NCI-H82 treated with DMSO at 0.1 percent for 48 hours (cell line): ENCODE data around the gene TOR1AIP2.
"Not testable (repeated sequence)": the region's sequence is repeated elsewhere in the genome, so short reads cannot be mapped to it uniquely, and the experiment has no call there.

ENCODE experiments used
- DNase-seq: peaks from one replicate; lab custom pipeline; 2025; ENCODE audit not compliant: unreplicated experiment; lab: John Stamatoyannopoulos, UW

The TOR1AIP2 gene

GRCh38 chr1:179807691-179808485 lies 69.7 kb downstream of the TOR1AIP2 start:
- no peak for DNase-seq

GRCh38 chr1:179807291-179807690 lies 70.3 kb downstream of the TOR1AIP2 start:
- no peak for DNase-seq

DNA sequence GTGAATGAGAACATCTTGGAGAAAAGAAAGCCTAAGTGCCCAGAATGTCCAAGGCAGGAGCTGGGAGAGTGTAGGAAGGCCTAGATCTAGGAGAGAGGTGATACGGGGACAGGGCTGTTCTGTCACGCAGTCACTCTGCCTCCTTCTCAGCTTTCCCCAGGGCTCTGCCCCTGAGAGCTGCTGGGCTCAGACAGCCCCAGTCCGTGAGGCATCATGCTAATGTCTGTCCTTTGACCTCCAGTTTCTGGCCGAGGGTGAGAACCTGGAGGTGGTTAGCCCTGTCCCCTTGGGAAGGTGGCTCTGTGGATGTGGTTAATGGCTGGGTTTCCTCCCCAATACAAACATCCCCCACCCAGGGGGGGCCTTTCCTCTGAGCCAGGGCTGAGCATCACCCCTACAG lies 71.3 kb downstream of the TOR1AIP2 start:
- no peak for DNase-seq

- DNase-seq = no peak
Measured at GRCh38 chr1:179805291-179806195, 72.1 kb downstream of the TOR1AIP2 start.

DNA sequence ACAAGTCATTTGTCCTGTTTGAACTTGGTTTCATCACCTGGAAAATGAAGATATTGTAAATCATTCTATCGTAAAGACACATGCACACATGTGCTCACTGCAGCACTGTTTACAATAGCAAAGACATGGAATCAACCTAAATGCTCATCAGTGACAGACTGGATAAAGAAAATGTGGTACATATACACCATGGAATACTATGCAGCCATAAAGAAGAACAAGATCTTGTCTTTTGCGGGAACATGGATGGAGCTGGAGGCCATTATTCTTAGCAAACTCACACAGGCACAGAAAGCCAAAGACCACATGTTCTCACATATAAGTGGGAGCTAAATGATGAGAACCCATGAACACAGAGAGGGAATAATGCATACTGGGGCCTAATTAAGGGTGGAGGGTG lies 73.2 kb downstream of the TOR1AIP2 start:
- not testable (repeated sequence) for DNase-seq

DNA sequence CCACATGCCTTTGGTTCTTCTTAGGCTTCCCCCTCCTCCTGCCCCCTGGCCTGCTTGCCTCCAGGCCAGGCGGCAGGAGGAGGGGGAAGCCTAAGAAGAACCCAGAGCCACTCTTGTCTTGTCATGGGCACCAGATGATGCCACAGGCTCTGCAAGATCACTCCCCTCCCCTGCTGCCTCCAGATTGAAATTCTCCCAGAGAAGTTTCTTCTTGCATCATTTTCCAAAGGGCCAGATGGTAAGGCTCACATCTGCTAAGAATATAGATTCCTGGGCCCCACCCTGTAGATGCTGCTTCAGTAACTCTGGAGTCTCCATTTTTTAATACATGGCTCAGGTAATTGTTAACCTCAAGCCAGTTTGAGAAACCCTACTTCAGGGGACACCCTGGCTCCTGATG lies 73.7 kb downstream of the TOR1AIP2 start:
- DNase-seq = no peak

GRCh38 chr1:179803104-179803503 lies 74.5 kb downstream of the TOR1AIP2 start:
- no peak for DNase-seq

DNA sequence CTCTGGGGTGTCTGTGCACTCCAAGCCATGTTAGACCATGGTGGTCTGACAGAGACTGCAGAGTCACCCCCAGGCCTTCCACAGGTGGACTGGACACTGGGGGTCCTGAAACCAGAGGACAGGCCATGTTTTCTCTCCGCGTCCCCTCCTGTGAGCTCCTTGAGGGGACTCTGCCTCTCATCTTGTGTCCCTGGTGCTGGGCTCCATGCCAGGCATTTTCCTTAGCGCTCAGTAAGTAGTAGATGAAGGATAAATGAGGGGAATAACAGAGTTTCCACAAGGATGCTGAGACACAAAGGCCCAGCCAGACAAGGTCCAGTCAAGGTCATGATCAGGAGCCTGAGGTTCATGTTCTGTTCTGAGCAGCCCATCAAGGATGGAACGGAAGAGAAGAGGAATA lies 77.1 kb downstream of the TOR1AIP2 start:
- no peak for DNase-seq

- DNase-seq = no peak
Measured at GRCh38 chr1:179798864-179799516, 78.6 kb downstream of the TOR1AIP2 start.

- DNase-seq = no peak
Measured at GRCh38 chr1:179798213-179798863, 79.3 kb downstream of the TOR1AIP2 start.

DNA sequence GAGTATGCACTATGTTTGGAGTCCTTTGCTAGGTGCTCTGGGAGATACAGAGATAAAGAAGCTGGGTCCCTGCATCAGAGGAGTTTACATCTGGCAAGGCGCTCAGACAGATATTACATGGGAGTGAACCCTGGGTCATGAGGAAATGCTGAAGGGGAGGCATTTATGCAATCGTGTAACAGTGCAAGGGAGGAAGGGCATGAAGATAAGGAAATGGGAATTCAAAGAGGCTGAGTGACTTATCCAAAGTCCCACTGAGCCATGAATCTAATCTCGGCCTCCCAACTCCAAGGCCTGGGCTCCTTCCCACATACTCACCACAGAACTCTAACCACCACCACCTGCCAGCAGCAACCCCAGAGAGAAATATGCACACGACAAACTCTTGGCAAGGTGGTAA lies 82.9 kb downstream of the TOR1AIP2 start:
- no peak for DNase-seq

DNA sequence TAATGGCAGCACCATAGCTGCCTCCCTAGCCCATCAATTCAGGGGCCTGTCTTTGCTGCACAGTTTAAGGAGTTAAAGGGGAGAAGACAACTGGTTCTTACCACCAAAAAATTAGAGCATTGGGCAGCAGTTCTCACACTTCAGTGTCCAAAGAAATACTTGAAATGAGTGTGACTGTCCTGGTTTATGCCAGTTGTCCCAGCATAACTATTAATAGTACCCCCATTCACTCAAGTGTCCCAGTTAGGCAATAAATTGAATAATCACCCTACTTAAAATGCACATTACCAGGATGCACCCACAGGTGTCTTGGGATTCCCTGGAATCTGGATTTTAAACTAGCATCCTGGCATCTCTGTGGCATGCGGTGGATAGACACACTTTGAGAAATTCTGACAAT lies 83.5 kb downstream of the TOR1AIP2 start:
- DNase-seq = no peak

- DNase-seq = no peak
Measured at GRCh38 chr1:179793281-179793680, 84.3 kb downstream of the TOR1AIP2 start.
